OCI-M1 (cell line): ENCODE results near the gene MAP3K5.

Source experiments
- DNase-seq: peaks from one replicate; lab custom pipeline; 2025; lab: John Stamatoyannopoulos, UW

The MAP3K5 gene

GRCh38 chr6:136538836-136539235, 253.4 kb downstream of the MAP3K5 start:
- no peak for DNase-seq

- no peak for DNase-seq
Observed at GRCh38 chr6:136535880-136536650, 256.2 kb downstream of the MAP3K5 start.

- no peak for DNase-seq
Observed at GRCh38 chr6:136535017-136535765, 257.1 kb downstream of the MAP3K5 start.

GRCh38 chr6:136534268-136534667, 258.0 kb downstream of the MAP3K5 start:
- no peak for DNase-seq

- DNase-seq, result no peak
Observed at GRCh38 chr6:136533487-136533886, 258.8 kb downstream of the MAP3K5 start.

- no peak for DNase-seq
Observed at GRCh38 chr6:136532030-136532429, 260.2 kb downstream of the MAP3K5 start.

- DNase-seq, result no peak
Observed at GRCh38 chr6:136529710-136530109, 262.6 kb downstream of the MAP3K5 start.

GRCh38 chr6:136528477-136528876, 263.8 kb downstream of the MAP3K5 start:
- no peak for DNase-seq

- no peak for DNase-seq
Observed at GRCh38 chr6:136527831-136528230, 264.4 kb downstream of the MAP3K5 start.

- DNase-seq, result no peak
Observed at GRCh38 chr6:136526937-136527336, 265.3 kb downstream of the MAP3K5 start.

GRCh38 chr6:136526196-136526930, 265.9 kb downstream of the MAP3K5 start:
- peak; percentile 48 for DNase-seq

GRCh38 chr6:136525586-136526195, 266.6 kb downstream of the MAP3K5 start:
- no peak for DNase-seq

GRCh38 chr6:136524936-136525413, 267.3 kb downstream of the MAP3K5 start:
- DNase-seq, result peak; percentile 67

GRCh38 chr6:136524339-136524935, 267.8 kb downstream of the MAP3K5 start:
- DNase-seq, result no peak

- DNase-seq, result no peak
Observed at GRCh38 chr6:136523196-136523595, 269.1 kb downstream of the MAP3K5 start.

GRCh38 chr6:136522636-136523035, 269.6 kb downstream of the MAP3K5 start:
- no peak for DNase-seq

GRCh38 chr6:136521911-136522310, 270.4 kb downstream of the MAP3K5 start:
- no peak for DNase-seq

GRCh38 chr6:136521427-136521826, 270.9 kb downstream of the MAP3K5 start:
- peak; percentile 22 for DNase-seq

GRCh38 chr6:136520517-136520916, 271.8 kb downstream of the MAP3K5 start:
- DNase-seq, result no peak

- DNase-seq, result no peak
Observed at GRCh38 chr6:136517582-136517981, 274.7 kb downstream of the MAP3K5 start.

- DNase-seq, result no peak
Observed at GRCh38 chr6:136517002-136517401, 275.3 kb downstream of the MAP3K5 start.

- DNase-seq, result no peak
Observed at GRCh38 chr6:136514591-136514990, 277.7 kb downstream of the MAP3K5 start.
